Vagina (tissue), 2 donors: Measurements from ENCODE around the gene CTNNA3.

Experiments
- CTCF ChIP-seq, 3 experiments: fragments of 450-650 bp in 2 of 3; fragments of 200-600 bp in 1 of 3; sonication (generic) in 1 of 3; IDR thresholded peaks; one replicate each; pipeline ENCODE4 v1.5.1; 2017 to 2019; ENCODE audit warnings: antibody characterized with exemption in 3 of 3, mild to moderate bottlenecking in 2 of 3, moderate library complexity in 2 of 3
- POLR2A ChIP-seq, 2 donors: fragments of 450-650 bp; IDR thresholded peaks; one replicate each; pipeline ENCODE4 v1.6.1; 2017; ENCODE audit warnings: antibody characterized with exemption in 2 of 2, mild to moderate bottlenecking in 2 of 2, moderate library complexity in 2 of 2
- POLR2AphosphoS5 ChIP-seq, 2 donors: sonication (generic); formaldehyde crosslinking; IDR thresholded peaks; one replicate each; pipeline ENCODE4 v1.9.0; 2017; ENCODE audit warnings: antibody characterized with exemption in 2 of 2, mild to moderate bottlenecking in 2 of 2, low read depth in 1 of 2; ENCODE audit not compliant: insufficient read depth in 1 of 2

- TF ChIP-seq CTCF (IDR thresholded peaks at IDR 0.05), result no peak
- no peak for TF ChIP-seq POLR2AphosphoS5 (IDR thresholded peaks at IDR 0.05; ENCODE audit: insufficient read depth in 1 of 2, low read depth in 1 of 2)
- no peak for TF ChIP-seq POLR2A (IDR thresholded peaks at IDR 0.05)
These were observed 1333.5 kb downstream of the CTNNA3 start for GRCh38 chr10:66362522-66362921.
